ENCODE results near the gene FAM131C. TPM values are rescaled to one million over a fixed set of nuclear protein-coding genes. Genes with fewer than 3 reads are reported as not detected.

Gene FAM131C
- polyA plus RNA-seq, 3 donors = not detected

DNA sequence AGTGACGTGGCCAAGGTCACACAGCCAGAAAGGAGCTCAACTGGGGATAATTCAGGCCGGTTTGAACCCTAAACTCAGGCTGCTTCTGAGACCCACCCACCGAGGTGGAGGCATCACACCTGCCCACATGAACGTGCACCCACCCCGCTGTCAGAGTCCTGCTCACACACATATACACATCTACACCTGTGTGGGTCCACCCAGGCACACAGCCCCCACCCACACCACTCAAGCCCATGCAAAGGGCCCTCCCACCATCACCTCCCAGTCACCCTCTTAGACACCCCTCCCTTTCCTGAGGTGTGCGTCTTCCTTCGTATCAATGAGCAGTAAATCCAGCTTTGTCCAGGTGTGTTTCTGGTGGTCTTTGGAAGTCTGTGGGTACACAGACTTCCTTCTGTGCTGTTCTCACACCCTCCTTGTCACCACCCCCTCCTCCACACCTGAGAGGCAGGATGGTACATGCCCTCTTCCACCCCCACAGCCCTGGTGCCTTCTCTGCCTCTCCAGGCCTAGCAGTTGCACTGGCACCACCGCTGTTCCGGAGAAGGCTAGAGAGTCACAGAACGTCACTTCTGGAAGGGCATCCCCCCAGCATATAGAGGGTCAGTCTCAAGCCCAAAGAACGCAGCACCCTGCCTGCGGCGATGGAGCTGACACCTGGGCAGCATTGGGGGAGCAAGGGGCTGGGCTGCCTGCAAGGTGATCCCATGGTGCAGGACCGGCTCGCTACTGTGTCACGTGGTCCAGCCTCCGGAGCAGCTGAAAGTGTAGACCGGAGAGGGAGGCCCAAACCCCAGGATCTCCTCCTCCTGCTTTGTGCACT lies 18.9 kb upstream of the FAM131C start:
- Mint-ChIP-seq H3K36me3 (no peaks in the 10 kb centered on the region), H3K27ac (no peak overlapping the region), H3K27me3 (ENCODE audit: low read depth in 3 of 3) (peaks cover 5 to 17% (median 6%) of the 10 kb centered on the region in 3 donors)

DNA sequence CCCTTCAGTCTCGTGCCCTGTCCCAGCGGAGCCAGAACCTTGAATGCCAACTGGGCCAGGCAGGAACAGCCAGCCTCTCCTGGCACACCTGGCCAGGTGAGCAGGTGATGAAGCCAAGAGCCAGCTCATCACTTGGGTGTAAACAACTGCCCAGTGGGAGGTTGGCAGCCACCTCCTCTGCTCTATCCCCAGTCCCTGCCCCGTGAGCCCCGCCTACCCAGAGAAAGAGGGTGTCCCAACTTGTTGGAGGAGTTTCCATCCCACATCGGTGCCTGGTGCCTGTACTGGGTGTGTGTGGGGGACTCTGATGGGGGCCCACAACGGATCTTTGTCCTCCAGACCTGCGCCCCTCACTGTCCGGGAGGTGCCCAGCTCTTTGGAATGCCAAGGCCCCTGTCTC lies 17.8 kb upstream of the FAM131C start:
- Histone ChIP-seq H3K9ac (ENCODE audit: insufficient read depth, low read length, poor library complexity, severe bottlenecking) (no peak overlapping the region), H3K9me3 (replicated peaks in 1 of 2; ENCODE audit: control insufficient read depth in 1 of 2, insufficient read depth in 1 of 2, low read length in 2 of 2) (no peaks in the 10 kb centered on the region), H3K4me1 (ENCODE audit: control insufficient read depth in 1 of 2, insufficient read depth in 2 of 2, low read length in 2 of 2) (no peaks in the 10 kb centered on the region), H2AFZ (ENCODE audit: insufficient read depth, low read depth, low read length, poor library complexity, severe bottlenecking) (no peak overlapping the region), H3K4me2 (replicated peaks; ENCODE audit: extremely low read depth, low read length, poor library complexity, severe bottlenecking) (no peak overlapping the region), H3K27me3 (ENCODE audit: control insufficient read depth in 2 of 2, insufficient read depth in 2 of 2, low read length in 2 of 2) (no peaks in the 10 kb centered on the region), H4K20me1 (ENCODE audit: insufficient read depth, low read length) (no peaks in the 10 kb centered on the region), H3K79me2 (ENCODE audit: insufficient read depth, low read length) (no peaks in the 10 kb centered on the region), H3K4me3 (replicated peaks in 1 of 3; ENCODE audit: low read depth in 2 of 3, low read length in 3 of 3) (no peak overlapping the region), H3K27ac (ENCODE audit: low read depth in 1 of 2, low read length in 2 of 2) (no peak overlapping the region), H3K36me3 (replicated peaks in 1 of 2; ENCODE audit: control insufficient read depth in 1 of 2, insufficient read depth in 2 of 2, low read length in 2 of 2) (no peaks in the 10 kb centered on the region)
- no peaks in the 10 kb centered on the region for H3K4me1 Mint-ChIP-seq
- no peak for DNase-seq
- WGBS (ENCODE audit: insufficient coverage) = 100% methylated on average over 2 of the region's 8 CpGs
- no peak overlapping the region for H3K27ac Mint-ChIP-seq
- intact Hi-C loops (cut with micrococcal nuclease) = no loop called here
- H3K4me3 Mint-ChIP-seq = no peak overlapping the region
- H3K36me3 Mint-ChIP-seq = no peaks in the 10 kb centered on the region
- H3K27me3 Mint-ChIP-seq (ENCODE audit: low read depth in 3 of 3) = peaks cover 5 to 12% (median 6%) of the 10 kb centered on the region in 3 donors
- H3K9me3 Mint-ChIP-seq = no peaks in the 10 kb centered on the region
- TF ChIP-seq, protein P1, sequence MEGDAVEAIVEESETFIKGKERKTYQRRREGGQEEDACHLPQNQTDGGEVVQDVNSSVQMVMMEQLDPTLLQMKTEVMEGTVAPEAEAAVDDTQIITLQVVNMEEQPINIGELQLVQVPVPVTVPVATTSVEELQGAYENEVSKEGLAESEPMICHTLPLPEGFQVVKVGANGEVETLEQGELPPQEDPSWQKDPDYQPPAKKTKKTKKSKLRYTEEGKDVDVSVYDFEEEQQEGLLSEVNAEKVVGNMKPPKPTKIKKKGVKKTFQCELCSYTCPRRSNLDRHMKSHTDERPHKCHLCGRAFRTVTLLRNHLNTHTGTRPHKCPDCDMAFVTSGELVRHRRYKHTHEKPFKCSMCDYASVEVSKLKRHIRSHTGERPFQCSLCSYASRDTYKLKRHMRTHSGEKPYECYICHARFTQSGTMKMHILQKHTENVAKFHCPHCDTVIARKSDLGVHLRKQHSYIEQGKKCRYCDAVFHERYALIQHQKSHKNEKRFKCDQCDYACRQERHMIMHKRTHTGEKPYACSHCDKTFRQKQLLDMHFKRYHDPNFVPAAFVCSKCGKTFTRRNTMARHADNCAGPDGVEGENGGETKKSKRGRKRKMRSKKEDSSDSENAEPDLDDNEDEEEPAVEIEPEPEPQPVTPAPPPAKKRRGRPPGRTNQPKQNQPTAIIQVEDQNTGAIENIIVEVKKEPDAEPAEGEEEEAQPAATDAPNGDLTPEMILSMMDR (IDR thresholded peaks at IDR 0.05) = no peak

More for the DNA sequence above, 18.9 kb upstream of the FAM131C start:
- no peak for DNase-seq
- H3K4me3 Mint-ChIP-seq = no peak overlapping the region
- Histone ChIP-seq H3K4me1 (ENCODE audit: control insufficient read depth in 1 of 2, insufficient read depth in 2 of 2, low read length in 2 of 2) (no peaks in the 10 kb centered on the region), H2AFZ (ENCODE audit: insufficient read depth, low read depth, low read length, poor library complexity, severe bottlenecking) (no peak overlapping the region), H3K4me3 (replicated peaks in 1 of 3; ENCODE audit: low read depth in 2 of 3, low read length in 3 of 3) (no peak overlapping the region), H3K27ac (ENCODE audit: low read depth in 1 of 2, low read length in 2 of 2) (no peak overlapping the region), H3K9ac (ENCODE audit: insufficient read depth, low read length, poor library complexity, severe bottlenecking) (no peak overlapping the region), H3K36me3 (replicated peaks in 1 of 2; ENCODE audit: control insufficient read depth in 1 of 2, insufficient read depth in 2 of 2, low read length in 2 of 2) (no peaks in the 10 kb centered on the region), H3K4me2 (replicated peaks; ENCODE audit: extremely low read depth, low read length, poor library complexity, severe bottlenecking) (no peak overlapping the region), H3K27me3 (ENCODE audit: control insufficient read depth in 2 of 2, insufficient read depth in 2 of 2, low read length in 2 of 2) (no peaks in the 10 kb centered on the region), H4K20me1 (ENCODE audit: insufficient read depth, low read length) (no peaks in the 10 kb centered on the region), H3K79me2 (ENCODE audit: insufficient read depth, low read length) (no peaks in the 10 kb centered on the region), H3K9me3 (replicated peaks in 1 of 2; ENCODE audit: control insufficient read depth in 1 of 2, insufficient read depth in 1 of 2, low read length in 2 of 2) (no peaks in the 10 kb centered on the region)
- WGBS (ENCODE audit: insufficient coverage) = 98% methylated on average over 11 of the region's 18 CpGs
- intact Hi-C loops (cut with micrococcal nuclease) = no loop called here
- TF ChIP-seq, protein P1 (IDR thresholded peaks at IDR 0.05) = no peak
- H3K9me3 Mint-ChIP-seq = no peaks in the 10 kb centered on the region
- no peaks in the 10 kb centered on the region for H3K4me1 Mint-ChIP-seq

All from CD14-positive monocyte (primary cell).